ENCODE data around the gene RABL6. TPM values are rescaled to one million over a fixed set of nuclear protein-coding genes. Genes with fewer than 3 reads are reported as not detected.
"Not testable (repeated sequence)": the region's sequence is repeated elsewhere in the genome, so short reads cannot be mapped to it uniquely, and the experiment has no call there.

The RABL6 gene
- total RNA-seq, 1 donor from 2014 or later = 52.6 TPM

- no peak for ATAC-seq
Observed at GRCh38 chr9:136860933-136861873, 53.5 kb downstream of the RABL6 start.

- ATAC-seq = no peak
Observed at GRCh38 chr9:136861874-136862457, 54.2 kb downstream of the RABL6 start.

- ATAC-seq = no peak
Observed at GRCh38 chr9:136862849-136863622, 55.3 kb downstream of the RABL6 start.

GRCh38 chr9:136863623-136864273, 56.0 kb downstream of the RABL6 start:
- ATAC-seq = no peak

GRCh38 chr9:136865041-136865767, 57.5 kb downstream of the RABL6 start:
- peak; percentile 8 for ATAC-seq

- peak; percentile 30 for ATAC-seq
Observed at GRCh38 chr9:136865768-136866103, 58.0 kb downstream of the RABL6 start.

GRCh38 chr9:136866898-136867421, 59.2 kb downstream of the RABL6 start:
- ATAC-seq = not testable (repeated sequence)

GRCh38 chr9:136867480-136867879, 59.7 kb downstream of the RABL6 start:
- no peak for ATAC-seq

GRCh38 chr9:136867917-136868316, 60.2 kb downstream of the RABL6 start:
- no peak for ATAC-seq

GRCh38 chr9:136868644-136869043, 60.9 kb downstream of the RABL6 start:
- ATAC-seq = no peak

- not testable (repeated sequence) for ATAC-seq
Observed at GRCh38 chr9:136869611-136870010, 61.9 kb downstream of the RABL6 start.

GRCh38 chr9:136875155-136875554, 67.4 kb downstream of the RABL6 start:
- no peak for ATAC-seq

GRCh38 chr9:136876476-136876875, 68.7 kb downstream of the RABL6 start:
- peak; percentile 7 for ATAC-seq

- ATAC-seq = no peak
Observed at GRCh38 chr9:136880651-136881050, 72.9 kb downstream of the RABL6 start.

- peak; percentile 17 for ATAC-seq
Observed at GRCh38 chr9:136881691-136882108, 74.0 kb downstream of the RABL6 start.

GRCh38 chr9:136882109-136882946, 74.6 kb downstream of the RABL6 start:
- ATAC-seq = peak; percentile 83

GRCh38 chr9:136882947-136883283, 75.2 kb downstream of the RABL6 start:
- ATAC-seq = not testable (repeated sequence)

- not testable (repeated sequence) for ATAC-seq
Observed at GRCh38 chr9:136883670-136884069, 75.9 kb downstream of the RABL6 start.

GRCh38 chr9:136885950-136886578, 78.3 kb downstream of the RABL6 start, which contains the start of gene TRAF2:
Gene TRAF2 (plus strand): TSS chr9:136886516. CDS start chr9:136898741, 12,225 bp downstream.
- ATAC-seq = peak; percentile 93

All from esophagus mucosa (tissue), 1 donor.